Activated naive CD8-positive, alpha-beta T cell treated with anti-CD3 and anti-CD28 coated beads, Interleukin-2, amount 50 U/mL, for 24 hours (primary cell): ENCODE data around the gene PRDM16.

Source experiments
- ATAC-seq: fragments of 150-1000 bp; cut with Tn5 transposase; one replicate; pipeline ENCODE4 v1.10.0; 2021
- DNase-seq: peaks from one replicate; pipeline ENCODE4 v3.0.0; 2021
- H3K27ac Mint-ChIP-seq: one replicate; pipeline ENCODE4 v1.8.0; 2021; ENCODE audit warnings: mild to moderate bottlenecking, mixed read lengths
- H3K27me3 Mint-ChIP-seq: one replicate; pipeline ENCODE4 v1.8.0; 2021; ENCODE audit warnings: mixed read lengths
- H3K36me3 Mint-ChIP-seq: one replicate; pipeline ENCODE4 v1.8.0; 2021; ENCODE audit warnings: low read depth, mixed read lengths
- H3K4me1 Mint-ChIP-seq: one replicate; pipeline ENCODE4 v1.8.0; 2021; ENCODE audit warnings: mixed read lengths
- H3K4me3 Mint-ChIP-seq: one replicate; pipeline ENCODE4 v1.8.0; 2021; ENCODE audit warnings: mild to moderate bottlenecking, moderate library complexity, mixed read lengths
- H3K9me3 Mint-ChIP-seq: one replicate; pipeline ENCODE4 v1.8.0; 2021; ENCODE audit warnings: mixed read lengths

Gene PRDM16

DNA sequence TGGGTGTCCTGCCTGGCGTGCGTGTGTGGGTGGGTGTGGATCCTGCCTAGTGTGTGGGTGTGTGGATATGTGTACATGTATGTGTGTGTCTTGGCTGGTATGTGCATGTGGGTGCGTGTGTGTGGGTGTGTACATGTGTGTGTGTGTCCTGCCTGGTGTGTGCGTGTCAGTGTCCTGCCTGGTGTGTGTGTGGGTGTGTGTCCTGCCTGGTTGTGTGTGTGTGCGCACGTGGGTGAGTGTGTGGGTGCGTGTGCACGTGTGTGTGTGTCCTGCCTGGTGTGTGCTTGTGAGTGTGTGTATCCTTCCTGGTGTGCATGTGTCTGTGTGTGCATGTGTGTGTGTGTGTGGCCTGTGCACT is 60.1 kb downstream of the PRDM16 start:
- no peaks in the 10 kb centered on the region for H3K9me3 Mint-ChIP-seq
- H3K27me3 Mint-ChIP-seq, result no peaks in the 10 kb centered on the region
- H3K36me3 Mint-ChIP-seq, result no peaks in the 10 kb centered on the region
- H3K4me3 Mint-ChIP-seq, result no peak overlapping the region
- H3K4me1 Mint-ChIP-seq, result no peaks in the 10 kb centered on the region
- ATAC-seq, result no peak
- DNase-seq, result no peak
- no peak overlapping the region for H3K27ac Mint-ChIP-seq

DNA sequence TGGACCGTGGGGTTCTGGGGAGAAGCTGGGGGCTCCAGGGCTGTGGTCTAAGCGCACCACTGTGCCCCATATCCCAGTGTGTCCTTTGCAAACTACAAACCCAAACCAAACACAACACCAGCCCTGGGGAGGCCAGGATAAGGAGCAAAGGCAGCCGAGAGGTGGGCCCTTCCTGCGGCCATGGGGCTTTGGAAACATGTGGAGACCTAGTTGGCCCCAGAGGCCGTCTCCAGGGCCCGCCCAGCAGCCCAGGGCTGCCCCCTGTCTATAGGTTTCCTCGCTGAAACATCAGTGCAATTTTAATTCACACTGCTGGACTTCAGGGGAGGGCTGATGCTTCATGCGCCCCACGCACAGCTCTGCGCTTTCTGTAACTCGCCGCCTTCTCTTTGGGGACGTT is 61.3 kb downstream of the PRDM16 start:
- ATAC-seq (no peak), DNase-seq (no peak)
- Mint-ChIP-seq H3K4me3 (no peak overlapping the region), H3K27ac (no peak overlapping the region), H3K9me3 (no peaks in the 10 kb centered on the region), H3K36me3 (no peaks in the 10 kb centered on the region), H3K27me3 (no peaks in the 10 kb centered on the region), H3K4me1 (no peaks in the 10 kb centered on the region)

DNA sequence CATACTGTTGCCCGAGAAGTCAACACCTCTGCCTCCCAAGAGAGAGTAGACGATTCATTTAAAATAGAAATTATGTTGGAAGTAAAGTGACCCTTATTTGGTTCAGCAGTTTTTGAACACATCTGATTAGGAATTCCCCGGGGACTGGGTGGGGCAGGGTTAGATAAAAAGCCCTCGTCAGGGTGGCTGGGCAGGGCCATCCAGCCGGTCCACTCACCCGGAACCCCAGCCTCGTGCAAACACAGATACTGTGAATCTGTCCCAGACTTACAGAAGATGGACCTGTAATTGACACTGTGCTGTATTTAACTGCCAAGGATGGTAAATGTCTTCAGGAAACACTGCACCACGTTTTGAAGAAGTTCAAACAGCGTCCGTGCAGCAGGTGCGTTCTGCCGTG is 63.7 kb downstream of the PRDM16 start:
- Mint-ChIP-seq H3K36me3 (no peaks in the 10 kb centered on the region), H3K4me3 (no peak overlapping the region), H3K9me3 (no peaks in the 10 kb centered on the region)

DNA sequence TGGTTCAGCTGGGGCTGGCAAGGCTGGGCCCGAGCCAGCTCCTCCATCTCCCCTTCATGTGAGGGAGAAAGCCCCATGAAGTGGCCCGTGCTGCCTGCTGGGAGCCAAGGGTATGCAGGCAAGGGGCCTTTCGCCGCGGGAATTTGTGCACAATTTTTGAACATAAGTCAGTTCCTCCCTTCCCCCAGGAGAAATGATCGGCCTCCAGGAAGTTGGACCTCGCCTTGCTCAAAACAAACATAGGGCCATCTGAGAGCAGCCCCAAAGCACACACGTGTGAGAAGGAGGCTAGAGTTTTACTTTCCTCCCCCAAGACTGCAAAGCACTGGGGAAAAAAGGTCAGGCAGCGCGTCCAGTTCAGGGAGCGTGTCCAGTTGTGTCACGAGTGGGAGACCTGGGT is 64.7 kb downstream of the PRDM16 start:
- Mint-ChIP-seq H3K4me3 (no peak overlapping the region), H3K27ac (no peak overlapping the region), H3K36me3 (no peaks in the 10 kb centered on the region), H3K27me3 (no peaks in the 10 kb centered on the region), H3K4me1 (no peaks in the 10 kb centered on the region), H3K9me3 (no peaks in the 10 kb centered on the region)
- ATAC-seq (no peak), DNase-seq (no peak)

More for the DNA sequence above, 63.7 kb downstream of the PRDM16 start:
- no peaks in the 10 kb centered on the region for H3K27me3 Mint-ChIP-seq
- DNase-seq (no peak), ATAC-seq (no peak)
- H3K4me1 Mint-ChIP-seq, result no peaks in the 10 kb centered on the region
- no peak overlapping the region for H3K27ac Mint-ChIP-seq

DNA sequence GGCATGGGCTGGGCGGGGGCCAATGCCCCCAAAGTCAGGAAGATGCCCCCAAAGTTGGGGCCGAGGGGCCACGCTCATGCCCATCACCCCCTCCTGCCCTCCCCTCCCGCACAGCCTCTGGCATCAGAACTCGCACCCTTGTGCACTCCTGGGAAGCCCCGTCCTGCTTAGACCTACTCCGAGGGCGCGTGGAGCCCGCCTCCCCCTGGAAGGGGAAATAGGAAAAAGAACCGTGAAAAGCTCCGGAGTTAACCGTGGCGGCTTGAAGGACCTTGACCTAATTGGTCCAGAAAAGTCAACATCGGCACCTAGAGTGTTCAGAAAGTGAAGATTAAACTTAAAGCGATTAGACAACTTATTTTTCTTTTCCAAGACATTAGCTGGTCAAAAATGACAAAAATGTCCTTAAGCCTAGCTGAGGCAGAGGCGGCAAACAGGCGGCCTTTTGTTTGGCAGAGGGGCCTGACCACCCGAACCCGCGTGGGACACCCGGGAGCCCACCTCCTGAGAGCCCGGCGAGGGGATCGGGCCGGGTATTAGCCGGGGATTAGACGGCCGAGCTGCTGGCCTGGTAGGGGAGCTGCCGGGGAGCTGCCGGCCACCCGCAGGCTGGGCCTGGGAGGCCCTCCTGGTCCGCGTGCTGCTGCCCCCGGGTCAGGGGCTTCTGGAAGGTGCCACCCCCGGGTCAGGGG is 65.5 kb downstream of the PRDM16 start:
- Mint-ChIP-seq H3K4me1 (no peaks in the 10 kb centered on the region), H3K27me3 (no peaks in the 10 kb centered on the region), H3K9me3 (no peaks in the 10 kb centered on the region), H3K27ac (no peak overlapping the region), H3K4me3 (no peak overlapping the region), H3K36me3 (no peaks in the 10 kb centered on the region)
- DNase-seq, result no peak
- ATAC-seq, result no peak

DNA sequence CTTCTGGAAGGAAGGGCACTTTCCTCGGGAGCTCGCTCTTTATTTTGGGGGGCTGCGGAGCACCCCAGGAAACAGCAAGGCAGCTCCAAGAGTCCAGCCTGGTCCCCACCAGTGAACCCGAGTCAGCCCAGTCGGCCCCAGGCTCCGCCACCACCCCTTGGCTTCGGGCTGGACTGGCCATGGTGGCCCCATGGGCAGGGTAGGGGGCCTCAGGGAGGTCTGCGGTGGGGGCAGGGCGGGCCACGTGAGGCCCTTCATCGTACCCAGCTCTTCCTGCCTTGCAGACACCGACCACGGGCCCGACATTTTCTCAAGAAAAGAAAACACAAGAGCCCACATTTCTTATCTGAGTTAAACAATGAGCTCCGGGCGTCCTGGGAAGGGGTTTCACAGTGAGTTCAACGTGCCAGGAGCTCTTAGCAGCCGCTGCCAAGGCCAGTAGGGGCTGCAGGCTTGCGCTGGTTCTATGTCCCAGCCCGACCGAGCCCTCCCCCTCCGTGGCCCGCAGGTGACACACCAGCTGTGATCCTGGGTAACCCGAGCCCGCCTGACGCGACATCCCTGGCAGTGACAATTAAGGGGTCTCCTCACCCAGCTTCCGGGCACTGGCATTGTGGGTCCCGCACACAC is 66.2 kb downstream of the PRDM16 start:
- DNase-seq (no peak), ATAC-seq (no peak)
- Mint-ChIP-seq H3K4me1 (no peaks in the 10 kb centered on the region), H3K4me3 (no peak overlapping the region), H3K36me3 (no peaks in the 10 kb centered on the region), H3K27ac (no peak overlapping the region), H3K9me3 (no peaks in the 10 kb centered on the region), H3K27me3 (no peaks in the 10 kb centered on the region)

DNA sequence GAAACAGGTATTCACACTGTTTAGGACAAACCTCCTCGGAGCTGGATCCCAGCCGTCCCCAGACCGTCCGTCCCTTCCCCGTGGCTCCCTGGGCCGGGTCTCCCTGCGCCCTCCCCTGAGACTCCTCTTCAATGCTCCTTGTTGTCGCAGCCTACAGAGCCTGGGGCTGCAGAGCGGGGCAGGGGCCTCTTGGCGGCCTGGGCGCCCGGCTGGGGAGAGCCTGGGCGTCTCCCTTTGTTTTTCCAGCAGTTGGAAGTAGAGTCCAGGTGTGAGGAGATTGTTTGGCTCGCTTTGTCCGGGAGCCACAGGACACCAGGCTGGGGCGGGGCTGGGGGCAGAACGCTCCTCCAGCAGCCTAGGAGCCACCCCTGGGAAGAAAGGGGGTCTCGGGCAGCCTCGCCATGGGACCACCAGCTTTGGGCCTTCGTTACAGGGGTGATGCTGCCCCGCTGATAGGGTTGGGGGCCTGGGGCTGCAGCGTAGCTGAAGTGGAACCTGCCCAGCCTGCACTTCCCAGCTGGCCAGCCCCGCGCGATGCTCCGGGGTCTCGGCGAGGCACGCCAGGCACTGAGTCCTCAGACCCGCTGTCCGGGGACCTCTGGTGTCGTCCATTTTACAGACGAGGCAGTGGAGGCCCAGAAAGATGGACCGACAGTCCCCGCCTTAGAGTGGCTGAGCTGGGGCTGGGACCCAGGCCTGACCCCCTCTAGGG is 66.9 kb downstream of the PRDM16 start:
- no peak overlapping the region for H3K4me3 Mint-ChIP-seq
- DNase-seq (no peak), ATAC-seq (no peak)
- H3K9me3 Mint-ChIP-seq, result no peaks in the 10 kb centered on the region
- H3K4me1 Mint-ChIP-seq, result no peaks in the 10 kb centered on the region
- H3K27ac Mint-ChIP-seq, result no peak overlapping the region
- no peaks in the 10 kb centered on the region for H3K36me3 Mint-ChIP-seq
- H3K27me3 Mint-ChIP-seq, result no peaks in the 10 kb centered on the region

DNA sequence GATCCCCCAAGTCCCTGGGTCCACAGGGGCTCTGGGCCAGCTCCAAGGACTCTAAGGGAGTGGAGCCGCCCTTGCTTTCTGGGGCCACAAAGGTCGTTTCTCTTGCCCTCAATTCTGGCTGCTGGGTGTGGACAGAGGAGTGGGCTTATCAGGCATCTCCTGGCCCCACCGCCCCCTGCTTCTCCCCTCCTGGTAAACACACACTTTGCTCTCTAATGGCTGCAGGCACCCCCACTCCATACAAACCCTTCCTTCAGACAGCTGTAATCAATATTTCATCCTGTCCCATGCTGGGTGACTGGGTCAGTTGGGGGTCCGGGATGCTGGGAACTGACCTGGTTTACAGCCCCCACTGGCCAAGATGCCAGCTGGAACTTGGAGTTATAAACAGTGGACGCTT is 67.5 kb downstream of the PRDM16 start:
- Mint-ChIP-seq H3K27ac (no peak overlapping the region), H3K36me3 (no peaks in the 10 kb centered on the region), H3K4me3 (no peak overlapping the region)

DNA sequence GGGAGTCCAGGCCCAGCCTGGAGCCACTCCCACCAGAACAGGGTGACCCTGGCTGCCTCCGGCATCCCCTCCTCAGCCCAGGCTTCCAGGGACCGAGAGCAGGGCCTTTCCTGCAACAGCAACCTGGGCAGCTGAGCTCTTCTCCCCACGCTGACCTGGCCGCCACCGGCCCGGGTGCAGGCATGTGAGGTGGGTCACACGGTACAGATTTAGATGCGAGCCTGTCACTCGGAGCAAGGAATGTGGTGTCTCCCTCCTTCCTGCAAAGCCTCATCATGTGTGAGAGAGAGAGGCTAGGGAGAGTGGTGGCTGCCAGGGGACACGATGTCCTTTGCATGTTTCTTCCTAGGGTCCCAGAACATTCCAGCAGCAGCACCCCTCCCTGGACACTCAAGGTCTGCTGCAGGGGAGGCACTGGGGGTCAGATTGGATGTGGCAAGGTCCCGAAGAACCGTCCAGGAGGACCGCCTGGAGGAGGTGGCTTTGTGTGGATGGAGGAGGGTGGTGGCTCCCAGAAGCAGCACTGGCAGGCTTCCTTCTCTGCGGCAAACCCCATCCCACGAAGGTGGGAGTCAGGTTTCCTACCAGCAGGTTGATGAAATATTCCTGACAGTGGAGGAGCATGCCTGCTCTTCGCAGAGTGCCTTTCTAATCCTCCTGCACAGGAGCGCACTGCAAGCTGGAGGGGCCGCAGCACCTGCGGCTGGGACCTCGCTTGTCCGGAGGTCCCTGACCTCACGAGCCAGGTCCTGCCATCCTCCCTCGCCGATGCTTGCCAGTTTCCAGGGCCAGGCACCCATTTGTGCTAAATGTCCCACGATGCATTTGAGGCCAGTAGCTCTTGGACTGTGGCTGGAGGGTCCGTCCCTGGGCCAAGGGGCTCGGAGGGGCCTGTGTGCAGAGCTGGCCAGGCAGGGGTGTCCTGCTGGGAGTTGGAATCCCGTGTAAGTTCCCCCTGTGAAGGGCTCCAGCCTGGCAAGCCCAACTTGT is 68.4 kb downstream of the PRDM16 start:
- no peak overlapping the region for H3K4me3 Mint-ChIP-seq
- ATAC-seq, result no peak
- no peaks in the 10 kb centered on the region for H3K36me3 Mint-ChIP-seq
- no peaks in the 10 kb centered on the region for H3K27me3 Mint-ChIP-seq
- H3K9me3 Mint-ChIP-seq, result no peaks in the 10 kb centered on the region
- DNase-seq, result no peak
- H3K4me1 Mint-ChIP-seq, result no peaks in the 10 kb centered on the region
- H3K27ac Mint-ChIP-seq, result no peak overlapping the region

More for the DNA sequence above, 67.5 kb downstream of the PRDM16 start:
- H3K4me1 Mint-ChIP-seq, result no peaks in the 10 kb centered on the region
- no peak for ATAC-seq
- no peaks in the 10 kb centered on the region for H3K27me3 Mint-ChIP-seq
- DNase-seq, result no peak
- no peaks in the 10 kb centered on the region for H3K9me3 Mint-ChIP-seq

DNA sequence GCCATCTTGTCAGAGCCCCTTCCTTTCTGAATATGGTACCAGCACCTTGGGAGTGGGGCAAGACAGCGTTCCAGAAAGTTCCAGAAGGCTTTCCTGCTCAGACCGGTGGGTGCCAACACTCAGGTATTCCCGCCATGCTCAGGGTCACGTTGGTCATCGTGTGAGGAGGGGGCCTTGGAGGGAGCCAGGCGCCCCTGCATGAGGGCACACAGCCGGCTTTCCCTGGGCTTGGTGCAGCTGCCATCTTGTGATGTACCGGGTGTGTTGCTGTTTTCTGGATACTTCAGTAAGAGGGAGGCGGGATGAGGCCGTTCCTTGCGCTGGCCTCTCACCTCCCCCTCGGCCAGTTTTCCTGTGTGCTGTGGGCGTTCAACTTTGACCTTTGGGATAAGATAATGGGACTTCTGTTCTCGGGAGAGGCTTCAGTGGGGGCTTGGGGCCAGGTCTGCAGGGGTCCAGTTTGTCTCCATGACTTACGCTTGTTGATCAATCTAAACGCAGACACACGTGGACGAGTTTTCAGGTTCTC is 69.7 kb downstream of the PRDM16 start:
- H3K4me3 Mint-ChIP-seq, result no peak overlapping the region
- H3K4me1 Mint-ChIP-seq, result no peaks in the 10 kb centered on the region
- no peak overlapping the region for H3K27ac Mint-ChIP-seq
- ATAC-seq (no peak), DNase-seq (no peak)
- no peaks in the 10 kb centered on the region for H3K9me3 Mint-ChIP-seq
- H3K27me3 Mint-ChIP-seq, result no peaks in the 10 kb centered on the region
- H3K36me3 Mint-ChIP-seq, result no peaks in the 10 kb centered on the region

DNA sequence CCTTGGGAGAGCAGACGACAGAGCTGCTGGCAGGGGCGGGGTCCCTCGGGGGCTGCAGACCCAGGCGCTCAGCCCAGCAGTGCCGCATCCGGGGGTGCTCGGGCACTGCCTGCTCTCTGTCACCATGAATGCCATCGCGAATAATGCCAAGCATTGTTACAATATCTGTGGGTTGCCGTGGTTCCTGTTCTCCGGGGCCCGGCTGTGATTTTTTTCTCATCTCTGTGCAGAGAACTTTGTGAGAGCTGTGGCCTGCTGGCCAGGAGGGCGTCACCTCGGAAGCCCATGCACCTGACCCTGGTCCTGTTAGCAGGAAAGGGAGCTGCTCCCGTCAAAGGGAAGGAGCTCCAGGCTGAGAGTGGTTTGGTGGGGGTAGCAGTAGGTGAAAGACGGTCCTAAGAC is 70.4 kb downstream of the PRDM16 start:
- no peaks in the 10 kb centered on the region for H3K9me3 Mint-ChIP-seq
- H3K27ac Mint-ChIP-seq, result no peak overlapping the region
- H3K4me3 Mint-ChIP-seq, result no peak overlapping the region
- no peaks in the 10 kb centered on the region for H3K36me3 Mint-ChIP-seq
- H3K27me3 Mint-ChIP-seq, result no peaks in the 10 kb centered on the region
- ATAC-seq, result no peak
- H3K4me1 Mint-ChIP-seq, result no peaks in the 10 kb centered on the region
- no peak for DNase-seq

DNA sequence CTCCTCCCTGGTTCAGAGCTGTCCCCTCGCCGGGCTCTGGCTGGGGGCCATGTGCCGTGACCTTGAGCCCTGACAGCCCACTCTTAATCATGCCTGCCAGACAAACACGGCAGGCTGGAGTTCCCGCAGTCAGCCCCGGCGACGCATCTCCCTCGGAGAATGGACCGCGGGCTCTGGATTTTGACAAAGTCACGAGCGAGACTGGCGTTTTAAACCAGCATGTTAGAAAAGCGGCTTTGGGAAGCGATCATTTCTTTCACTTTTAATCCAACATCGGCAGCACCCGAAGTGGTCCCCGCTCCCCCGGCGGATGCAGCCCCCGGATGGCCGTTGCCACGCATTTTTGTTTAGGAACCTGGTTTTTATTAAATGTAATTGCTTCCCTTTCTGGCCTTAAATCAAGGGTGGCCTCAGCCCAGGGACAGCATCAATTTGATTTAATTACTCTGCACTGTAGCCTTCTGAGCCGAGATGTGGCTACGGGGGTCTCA is 70.9 kb downstream of the PRDM16 start:
- Mint-ChIP-seq H3K4me3 (no peak overlapping the region), H3K27me3 (no peaks in the 10 kb centered on the region), H3K9me3 (no peaks in the 10 kb centered on the region), H3K27ac (no peak overlapping the region), H3K36me3 (no peaks in the 10 kb centered on the region), H3K4me1 (no peaks in the 10 kb centered on the region)
- no peak for ATAC-seq
- DNase-seq, result no peak

DNA sequence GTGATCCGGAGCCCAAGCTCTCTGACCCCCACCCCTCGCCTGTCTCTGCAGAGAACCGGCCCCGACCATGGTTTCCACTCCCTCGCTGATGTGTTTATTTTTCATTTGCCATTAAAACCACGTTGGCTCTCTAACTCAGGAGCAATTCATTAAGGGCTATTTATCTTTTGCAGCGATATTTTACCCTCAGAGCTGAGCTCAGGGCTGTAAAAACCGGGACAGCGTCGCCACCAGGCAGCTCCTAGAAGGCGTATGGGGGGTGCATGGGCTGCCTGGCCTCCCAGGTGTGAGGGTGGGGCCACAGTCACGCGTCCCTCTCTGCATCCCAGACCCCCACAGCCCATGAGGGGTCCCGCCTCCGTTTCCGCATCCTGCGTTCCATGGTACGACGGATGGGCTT is 71.4 kb downstream of the PRDM16 start:
- no peak for DNase-seq
- no peaks in the 10 kb centered on the region for H3K36me3 Mint-ChIP-seq
- no peaks in the 10 kb centered on the region for H3K4me1 Mint-ChIP-seq
- H3K27me3 Mint-ChIP-seq, result no peaks in the 10 kb centered on the region
- no peaks in the 10 kb centered on the region for H3K9me3 Mint-ChIP-seq
- no peak overlapping the region for H3K4me3 Mint-ChIP-seq
- no peak for ATAC-seq
- no peak overlapping the region for H3K27ac Mint-ChIP-seq

DNA sequence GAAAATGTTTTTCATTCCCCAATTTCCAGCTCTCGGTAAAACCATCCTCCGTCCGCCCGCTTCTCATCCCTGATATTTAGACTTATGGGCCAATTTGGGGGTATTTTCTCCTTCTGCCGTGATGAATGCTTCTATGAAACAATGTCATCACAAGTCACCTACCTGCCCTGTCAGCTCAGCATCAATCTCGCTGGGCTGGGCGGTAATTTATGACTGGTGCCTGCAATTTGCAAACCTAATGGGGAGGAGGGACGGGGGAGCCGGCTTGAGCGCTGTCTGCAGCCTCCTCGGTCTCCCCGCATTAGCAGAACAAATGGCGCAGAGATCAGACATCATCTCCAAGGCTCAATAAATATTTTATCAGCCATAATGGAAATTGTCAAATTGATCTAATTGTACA is 72.1 kb downstream of the PRDM16 start:
- Mint-ChIP-seq H3K9me3 (no peaks in the 10 kb centered on the region), H3K27ac (no peak overlapping the region), H3K4me3 (no peak overlapping the region), H3K36me3 (no peaks in the 10 kb centered on the region), H3K27me3 (no peaks in the 10 kb centered on the region), H3K4me1 (no peaks in the 10 kb centered on the region)
- DNase-seq (no peak), ATAC-seq (no peak)
